ENCODE measurements around the gene CC2D1A.

The CC2D1A gene

GRCh38 chr19:13875824-13876223 is 30.2 kb upstream of the CC2D1A start:
- in situ Hi-C loops (cut with MboI; ENCODE audit: low sequenced_read_pairs), result loop anchor here (10.0 to 25.0 kb wide), 2 partner anchors 461 to 609 kb away; no protein-coding TSS in a partner anchor

- in situ Hi-C loops (cut with MboI; ENCODE audit: low sequenced_read_pairs), result loop anchor here (10.0 to 25.0 kb wide), 2 partner anchors 460 to 608 kb away; no protein-coding TSS in a partner anchor
These were observed 29.2 kb upstream of the CC2D1A start, which contains the start of gene NANOS3 for GRCh38 chr19:13876834-13877233. NANOS3 (plus strand) TSS chr19:13877134; CDS start chr19:13877249, 115 bp downstream.

GRCh38 chr19:13877303-13877702 is 28.7 kb upstream of the CC2D1A start:
- in situ Hi-C loops (cut with MboI; ENCODE audit: low sequenced_read_pairs), result loop anchor here (10.0 to 25.0 kb wide), 2 partner anchors 460 to 607 kb away; no protein-coding TSS in a partner anchor

- in situ Hi-C loops (cut with MboI; ENCODE audit: low sequenced_read_pairs), result loop anchor here (5.0 to 25.0 kb wide), 2 partner anchors 192 to 457 kb away; partner anchors contain the start of gene MISP3
These were observed 25.6 kb upstream of the CC2D1A start for GRCh38 chr19:13880059-13881043.

- in situ Hi-C loops (cut with MboI; ENCODE audit: low sequenced_read_pairs), result loop anchor here (5.0 to 25.0 kb wide), 2 partner anchors 191 to 456 kb away; partner anchors contain the start of gene MISP3
These were observed 24.7 kb upstream of the CC2D1A start for GRCh38 chr19:13881251-13881691.

GRCh38 chr19:13881692-13882418 is 24.1 kb upstream of the CC2D1A start:
- in situ Hi-C loops (cut with MboI; ENCODE audit: low sequenced_read_pairs), result loop anchor here (5.0 to 25.0 kb wide), 2 partner anchors 190 to 455 kb away; partner anchors contain the start of gene MISP3

- in situ Hi-C loops (cut with MboI; ENCODE audit: low sequenced_read_pairs), result loop anchor here (5.0 to 25.0 kb wide), 2 partner anchors 190 to 455 kb away; partner anchors contain the start of gene MISP3
These were observed 23.6 kb upstream of the CC2D1A start for GRCh38 chr19:13882419-13882795.

GRCh38 chr19:13882836-13883235 is 23.2 kb upstream of the CC2D1A start:
- in situ Hi-C loops (cut with MboI; ENCODE audit: low sequenced_read_pairs), result loop anchor here (5.0 to 25.0 kb wide), 2 partner anchors 189 to 454 kb away; partner anchors contain the start of gene MISP3

- in situ Hi-C loops (cut with MboI; ENCODE audit: low sequenced_read_pairs), result loop anchor here (5.0 to 25.0 kb wide), 2 partner anchors 189 to 454 kb away; partner anchors contain the start of gene MISP3
These were observed 22.4 kb upstream of the CC2D1A start for GRCh38 chr19:13883516-13884064.

- in situ Hi-C loops (cut with MboI; ENCODE audit: low sequenced_read_pairs), result loop anchor here (5.0 to 25.0 kb wide), 2 partner anchors 187 to 452 kb away; partner anchors contain the start of gene MISP3
These were observed 21.0 kb upstream of the CC2D1A start for GRCh38 chr19:13884726-13885591.

- in situ Hi-C loops (cut with MboI; ENCODE audit: low sequenced_read_pairs), result loop anchor here (25.0 kb wide), 1 partner anchor 451 kb away; no protein-coding TSS in a partner anchor
These were observed 20.1 kb upstream of the CC2D1A start for GRCh38 chr19:13885826-13886365.

GRCh38 chr19:13887018-13887436 is 19.0 kb upstream of the CC2D1A start:
- in situ Hi-C loops (cut with MboI; ENCODE audit: low sequenced_read_pairs), result loop anchor here (25.0 kb wide), 1 partner anchor 450 kb away; no protein-coding TSS in a partner anchor

- in situ Hi-C loops (cut with MboI; ENCODE audit: low sequenced_read_pairs), result loop anchor here (25.0 kb wide), 1 partner anchor 450 kb away; no protein-coding TSS in a partner anchor
These were observed 18.5 kb upstream of the CC2D1A start for GRCh38 chr19:13887517-13887916.

GRCh38 chr19:13888281-13888680 is 17.7 kb upstream of the CC2D1A start:
- in situ Hi-C loops (cut with MboI; ENCODE audit: low sequenced_read_pairs), result loop anchor here (25.0 kb wide), 1 partner anchor 449 kb away; no protein-coding TSS in a partner anchor

GRCh38 chr19:13890136-13890535 is 15.9 kb upstream of the CC2D1A start:
- in situ Hi-C loops (cut with MboI; ENCODE audit: low sequenced_read_pairs), result loop anchor here (25.0 kb wide), 1 partner anchor 447 kb away; no protein-coding TSS in a partner anchor

GRCh38 chr19:13892870-13893269 is 13.1 kb upstream of the CC2D1A start:
- in situ Hi-C loops (cut with MboI; ENCODE audit: low sequenced_read_pairs), result loop anchor here (25.0 kb wide), 1 partner anchor 444 kb away; no protein-coding TSS in a partner anchor

- in situ Hi-C loops (cut with MboI; ENCODE audit: low sequenced_read_pairs), result loop anchor here (25.0 kb wide), 1 partner anchor 443 kb away; no protein-coding TSS in a partner anchor
These were observed 11.4 kb upstream of the CC2D1A start for GRCh38 chr19:13894552-13894951.

GRCh38 chr19:13896227-13896626 is 9.8 kb upstream of the CC2D1A start:
- in situ Hi-C loops (cut with MboI; ENCODE audit: low sequenced_read_pairs), result loop anchor here (25.0 kb wide), 1 partner anchor 441 kb away; no protein-coding TSS in a partner anchor
